Nephron (organoid): ENCODE results near the gene DTL.

Experiments
- H3K27ac Mint-ChIP-seq, 3 experiments: 2 replicates each; pipeline ENCODE4 v1.8.0; 2020; ENCODE audit warnings: mixed read lengths in 3 of 3, mild to moderate bottlenecking in 2 of 3, moderate library complexity in 1 of 3
- H3K27me3 Mint-ChIP-seq: 2 replicates; pipeline ENCODE4 v1.8.0; 2021; ENCODE audit warnings: low read depth, mild to moderate bottlenecking, moderate library complexity, mixed read lengths
- H3K36me3 Mint-ChIP-seq: 2 replicates; pipeline ENCODE4 v1.8.0; 2020; ENCODE audit warnings: low read depth, mixed read lengths
- H3K4me1 Mint-ChIP-seq: 2 replicates; pipeline ENCODE4 v1.8.0; 2020; ENCODE audit warnings: mixed read lengths
- H3K4me3 Mint-ChIP-seq, 3 experiments: 2 replicates each; pipeline ENCODE4 v1.8.0; 2020; ENCODE audit warnings: mild to moderate bottlenecking in 3 of 3, mixed read lengths in 3 of 3, moderate library complexity in 2 of 3
- H3K9me3 Mint-ChIP-seq: 2 replicates; pipeline ENCODE4 v1.8.0; 2020; ENCODE audit warnings: mixed read lengths
- TF ChIP-seq, protein P1 (sequence below), 3 experiments: fragments of 200-600 bp; sonication (generic); IDR thresholded peaks; one replicate each; pipeline ENCODE4 v1.5.0; 2021; ENCODE audit warnings: antibody characterized with exemption in 3 of 3; ENCODE audit not compliant: unreplicated experiment in 3 of 3

DTL gene

DNA sequence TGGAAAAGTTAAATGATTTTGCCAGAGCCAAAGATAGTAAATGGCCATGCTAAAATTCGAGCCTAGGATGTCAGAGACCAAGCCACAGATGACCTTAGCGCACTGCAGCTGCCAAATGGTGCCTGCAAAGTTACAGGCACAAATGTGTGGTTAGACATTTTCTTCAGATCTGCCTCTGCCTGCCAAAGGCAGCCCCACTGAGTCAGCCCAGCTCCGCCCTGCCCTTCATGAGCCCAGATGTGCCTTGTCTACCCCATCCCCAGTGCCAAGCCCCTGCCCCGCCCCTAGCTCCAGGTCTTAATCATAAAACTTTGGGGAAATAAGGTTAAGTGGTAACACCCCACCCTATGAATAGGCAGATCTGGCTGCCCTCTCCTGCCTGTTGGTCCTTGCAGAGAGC is 105.9 kb downstream of the DTL start:
- no peaks in the 10 kb centered on the region for H3K4me1 Mint-ChIP-seq
- TF ChIP-seq, protein P1, sequence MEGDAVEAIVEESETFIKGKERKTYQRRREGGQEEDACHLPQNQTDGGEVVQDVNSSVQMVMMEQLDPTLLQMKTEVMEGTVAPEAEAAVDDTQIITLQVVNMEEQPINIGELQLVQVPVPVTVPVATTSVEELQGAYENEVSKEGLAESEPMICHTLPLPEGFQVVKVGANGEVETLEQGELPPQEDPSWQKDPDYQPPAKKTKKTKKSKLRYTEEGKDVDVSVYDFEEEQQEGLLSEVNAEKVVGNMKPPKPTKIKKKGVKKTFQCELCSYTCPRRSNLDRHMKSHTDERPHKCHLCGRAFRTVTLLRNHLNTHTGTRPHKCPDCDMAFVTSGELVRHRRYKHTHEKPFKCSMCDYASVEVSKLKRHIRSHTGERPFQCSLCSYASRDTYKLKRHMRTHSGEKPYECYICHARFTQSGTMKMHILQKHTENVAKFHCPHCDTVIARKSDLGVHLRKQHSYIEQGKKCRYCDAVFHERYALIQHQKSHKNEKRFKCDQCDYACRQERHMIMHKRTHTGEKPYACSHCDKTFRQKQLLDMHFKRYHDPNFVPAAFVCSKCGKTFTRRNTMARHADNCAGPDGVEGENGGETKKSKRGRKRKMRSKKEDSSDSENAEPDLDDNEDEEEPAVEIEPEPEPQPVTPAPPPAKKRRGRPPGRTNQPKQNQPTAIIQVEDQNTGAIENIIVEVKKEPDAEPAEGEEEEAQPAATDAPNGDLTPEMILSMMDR (IDR thresholded peaks at IDR 0.05; ENCODE audit: unreplicated experiment in 3 of 3) = no peak
- H3K4me3 Mint-ChIP-seq = no peak overlapping the region
- H3K27me3 Mint-ChIP-seq = no peaks in the 10 kb centered on the region
- no peaks in the 10 kb centered on the region for H3K9me3 Mint-ChIP-seq
- no peak overlapping the region for H3K27ac Mint-ChIP-seq
- H3K36me3 Mint-ChIP-seq = no peaks in the 10 kb centered on the region

DNA sequence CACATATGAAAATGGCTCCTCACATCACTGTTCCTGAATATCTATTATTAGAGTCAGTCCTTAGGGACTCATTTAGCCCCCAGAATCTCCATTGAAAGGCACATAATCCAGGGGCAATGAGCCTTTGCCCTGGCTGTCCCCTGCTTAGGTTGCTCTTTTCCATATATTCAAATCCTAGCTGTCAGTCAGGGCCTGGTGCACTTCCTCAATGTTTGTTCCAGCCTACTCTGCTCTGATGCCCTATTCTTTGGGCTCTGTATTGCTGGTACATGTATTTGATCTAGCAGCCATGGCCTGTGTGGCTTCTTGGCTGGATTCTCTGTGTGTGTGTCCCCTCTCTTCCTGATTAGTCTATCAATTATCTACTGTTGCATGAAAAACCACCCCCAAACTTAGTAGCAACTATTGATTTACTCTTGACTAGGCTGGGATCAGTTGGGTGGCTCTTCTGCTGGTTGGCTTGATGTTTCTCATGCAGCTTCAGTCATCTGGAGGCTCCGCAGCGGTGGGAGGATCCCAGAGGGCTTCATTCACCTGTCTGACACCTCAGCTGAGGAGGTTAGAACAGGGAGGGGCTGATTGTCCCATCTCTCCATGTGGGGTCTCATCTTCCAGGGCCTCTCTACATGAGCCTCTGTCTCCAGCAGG is 107.5 kb downstream of the DTL start:
- Mint-ChIP-seq H3K4me1 (no peaks in the 10 kb centered on the region), H3K36me3 (no peaks in the 10 kb centered on the region), H3K4me3 (no peak overlapping the region), H3K27me3 (no peaks in the 10 kb centered on the region), H3K27ac (no peak overlapping the region), H3K9me3 (no peaks in the 10 kb centered on the region)
- TF ChIP-seq, protein P1 (IDR thresholded peaks at IDR 0.05; ENCODE audit: unreplicated experiment in 3 of 3) = no peak

DNA sequence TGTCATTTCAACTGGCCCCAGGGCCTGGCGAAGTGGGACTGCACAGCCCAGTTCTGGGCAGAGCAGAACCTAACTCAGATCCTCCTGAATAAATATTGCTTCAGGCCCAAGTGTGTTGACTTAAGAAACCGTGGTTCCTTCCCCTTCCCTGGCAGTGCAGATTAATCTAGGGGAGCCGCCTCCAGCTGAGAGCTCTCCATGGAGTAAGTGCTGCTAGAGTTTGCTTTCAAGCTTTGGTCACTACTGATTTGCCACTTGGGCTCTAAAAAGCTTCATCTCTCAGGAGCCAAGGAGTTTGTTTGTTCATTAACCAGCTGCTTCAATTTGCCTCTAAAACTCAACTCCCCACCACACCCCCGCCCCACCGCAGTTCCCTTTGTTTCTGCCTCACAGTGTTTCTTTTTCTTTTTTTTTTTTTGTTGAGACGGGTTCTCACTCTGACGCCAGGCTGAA is 112.1 kb downstream of the DTL start:
- Mint-ChIP-seq H3K4me1 (no peaks in the 10 kb centered on the region), H3K27me3 (no peaks in the 10 kb centered on the region), H3K36me3 (no peaks in the 10 kb centered on the region), H3K27ac (peak overlapping the region in 2 of 3 experiments; percentile 64 to 84), H3K9me3 (no peaks in the 10 kb centered on the region), H3K4me3 (no peak overlapping the region)
- TF ChIP-seq, protein P1 (IDR thresholded peaks at IDR 0.05; ENCODE audit: unreplicated experiment in 3 of 3) = no peak

DNA sequence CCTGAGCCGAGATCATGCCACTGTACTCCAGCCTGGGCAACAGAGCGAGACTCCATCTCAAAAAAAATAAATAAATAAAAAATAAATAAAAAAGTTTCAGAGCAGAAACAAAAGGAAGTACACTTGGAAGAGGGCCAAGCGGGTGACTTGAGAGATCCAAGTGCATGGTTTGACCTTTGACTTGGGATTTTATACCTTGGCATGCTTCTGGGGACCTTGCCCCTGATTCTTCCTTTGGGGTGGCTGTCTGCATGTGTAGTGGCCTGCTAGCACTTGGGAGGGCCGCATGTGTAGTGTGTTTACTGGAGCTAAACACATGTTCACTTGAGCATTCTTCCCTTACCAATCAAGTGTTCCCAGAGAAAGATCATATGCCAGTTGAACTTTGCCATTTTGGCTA is 114.0 kb downstream of the DTL start:
- Mint-ChIP-seq H3K27me3 (no peaks in the 10 kb centered on the region), H3K36me3 (no peaks in the 10 kb centered on the region), H3K4me3 (no peak overlapping the region), H3K4me1 (no peaks in the 10 kb centered on the region), H3K27ac (no peak overlapping the region), H3K9me3 (peaks cover 3% of the 10 kb centered on the region)
- TF ChIP-seq, protein P1 (IDR thresholded peaks at IDR 0.05; ENCODE audit: unreplicated experiment in 3 of 3) = no peak

DNA sequence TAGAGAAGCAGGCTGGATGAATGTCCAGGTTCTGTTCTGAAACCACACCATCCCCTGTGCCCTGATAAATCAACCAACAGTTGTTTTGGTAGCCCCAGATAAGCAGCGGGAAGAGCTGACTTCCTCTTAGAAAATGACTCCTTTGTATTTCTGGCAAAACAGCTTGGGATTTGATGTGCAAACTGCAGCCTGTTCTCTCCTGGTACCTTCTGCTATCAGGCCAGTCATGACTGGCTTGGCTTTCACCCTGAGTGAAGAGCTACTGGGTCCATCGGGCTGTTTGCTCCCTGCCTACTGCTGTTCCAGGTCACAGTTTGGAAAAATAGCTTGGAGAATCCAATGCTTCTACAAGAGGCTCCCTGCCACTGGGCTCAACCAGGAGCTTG is 116.8 kb downstream of the DTL start:
- Mint-ChIP-seq H3K9me3 (peaks cover 3% of the 10 kb centered on the region), H3K36me3 (no peaks in the 10 kb centered on the region), H3K4me3 (no peak overlapping the region), H3K4me1 (no peaks in the 10 kb centered on the region), H3K27me3 (no peaks in the 10 kb centered on the region), H3K27ac (no peak overlapping the region)
- TF ChIP-seq, protein P1 (IDR thresholded peaks at IDR 0.05; ENCODE audit: unreplicated experiment in 3 of 3) = no peak

DNA sequence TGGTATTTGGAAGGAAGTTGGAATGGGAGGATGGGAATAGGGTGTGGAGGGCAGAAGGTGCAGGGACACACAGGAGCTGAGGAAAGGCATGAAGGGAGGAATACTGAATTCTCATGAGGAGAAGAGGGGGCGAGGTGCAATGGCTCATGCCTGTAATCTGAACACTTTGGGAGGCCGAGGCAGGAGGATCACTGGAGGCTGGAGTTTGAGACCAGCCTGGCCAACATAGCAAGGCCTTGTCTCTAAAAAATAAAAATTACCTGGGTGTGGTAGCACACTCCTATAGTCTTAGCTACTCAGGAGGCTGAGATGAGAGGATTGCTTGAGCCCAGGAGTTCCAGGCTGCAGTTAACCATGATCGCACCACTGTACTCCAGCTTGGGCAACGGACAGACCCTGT is 117.3 kb downstream of the DTL start:
- Mint-ChIP-seq H3K4me3 (no peak overlapping the region), H3K4me1 (no peaks in the 10 kb centered on the region), H3K27ac (no peak overlapping the region), H3K9me3 (peaks cover 3% of the 10 kb centered on the region), H3K27me3 (peaks cover 1% of the 10 kb centered on the region), H3K36me3 (no peaks in the 10 kb centered on the region)
- TF ChIP-seq, protein P1 (IDR thresholded peaks at IDR 0.05; ENCODE audit: unreplicated experiment in 3 of 3) = no peak
